OCI-LY7 (cell line): ENCODE measurements around the gene APOBEC3H.

Experiments
- EZH2phosphoT487 ChIP-seq: fragments of 200-600 bp; sonication (generic); IDR thresholded peaks from 2 replicates; pipeline ENCODE4 v1.6.1; 2018; ENCODE audit warnings: low read depth, borderline replicate concordance, mild to moderate bottlenecking, mixed run types, antibody characterized with exemption, low read length, moderate library complexity, mixed read lengths
- TF ChIP-seq, protein P1 (sequence below): fragments of 200-600 bp; sonication (generic); conservative IDR thresholded peaks from 2 replicates; pipeline ENCODE4 v1.5.1; 2014; ENCODE audit warnings: mild to moderate bottlenecking, antibody characterized with exemption, low read length, moderate library complexity, mixed read lengths

DNA sequence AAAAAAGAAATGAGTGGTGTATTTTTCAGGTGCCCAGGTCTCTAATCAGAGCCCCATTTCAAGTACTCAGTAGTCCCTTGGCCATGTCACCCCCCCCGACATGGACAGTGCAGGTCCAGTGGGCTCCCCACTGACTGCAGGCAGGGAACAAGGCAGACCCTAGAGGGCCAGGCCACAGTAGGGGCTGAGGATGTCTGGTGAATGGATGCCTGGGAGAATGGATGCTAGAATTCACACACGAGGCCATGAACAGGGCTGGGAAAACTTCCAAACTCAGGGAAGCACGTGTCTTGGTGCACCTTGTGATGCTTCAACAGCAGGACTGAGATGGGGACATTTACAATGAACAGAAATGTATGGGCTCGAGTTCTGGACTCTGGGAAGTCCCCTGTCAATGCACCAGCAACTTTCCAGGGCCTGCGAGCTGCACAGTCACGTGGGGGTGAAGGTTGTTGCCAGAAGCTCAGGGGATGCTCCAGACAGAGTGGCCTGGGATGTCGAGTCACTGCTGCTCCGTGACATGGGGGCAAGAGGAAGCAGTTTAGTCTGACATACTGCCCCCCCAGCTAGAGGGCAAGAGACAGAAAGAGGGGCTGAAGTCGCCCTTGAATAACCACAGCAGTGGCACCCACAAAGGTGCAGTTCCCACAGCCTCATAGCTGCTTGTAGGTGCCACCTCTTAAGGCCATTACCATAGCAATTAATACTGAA, 16.8 kb upstream of the APOBEC3H start:
- TF ChIP-seq, protein P1, sequence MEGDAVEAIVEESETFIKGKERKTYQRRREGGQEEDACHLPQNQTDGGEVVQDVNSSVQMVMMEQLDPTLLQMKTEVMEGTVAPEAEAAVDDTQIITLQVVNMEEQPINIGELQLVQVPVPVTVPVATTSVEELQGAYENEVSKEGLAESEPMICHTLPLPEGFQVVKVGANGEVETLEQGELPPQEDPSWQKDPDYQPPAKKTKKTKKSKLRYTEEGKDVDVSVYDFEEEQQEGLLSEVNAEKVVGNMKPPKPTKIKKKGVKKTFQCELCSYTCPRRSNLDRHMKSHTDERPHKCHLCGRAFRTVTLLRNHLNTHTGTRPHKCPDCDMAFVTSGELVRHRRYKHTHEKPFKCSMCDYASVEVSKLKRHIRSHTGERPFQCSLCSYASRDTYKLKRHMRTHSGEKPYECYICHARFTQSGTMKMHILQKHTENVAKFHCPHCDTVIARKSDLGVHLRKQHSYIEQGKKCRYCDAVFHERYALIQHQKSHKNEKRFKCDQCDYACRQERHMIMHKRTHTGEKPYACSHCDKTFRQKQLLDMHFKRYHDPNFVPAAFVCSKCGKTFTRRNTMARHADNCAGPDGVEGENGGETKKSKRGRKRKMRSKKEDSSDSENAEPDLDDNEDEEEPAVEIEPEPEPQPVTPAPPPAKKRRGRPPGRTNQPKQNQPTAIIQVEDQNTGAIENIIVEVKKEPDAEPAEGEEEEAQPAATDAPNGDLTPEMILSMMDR = no peak
- no peak for TF ChIP-seq EZH2phosphoT487
